HEK293 (cell line): ENCODE data around the gene PAK4.

Experiments used
- MYNN ChIP-seq: fragments of 450-650 bp; formaldehyde crosslinking; IDR thresholded peaks from 2 replicates; pipeline ENCODE4 v1.5.1; 2016; ENCODE audit warnings: missing biosample characterization, missing genetic modification characterization, borderline replicate concordance
- PRDM6 ChIP-seq: fragments of 450-650 bp; formaldehyde crosslinking; IDR thresholded peaks from 2 replicates; pipeline ENCODE4 v1.5.1; 2017; ENCODE audit warnings: missing biosample characterization, missing genetic modification characterization
- SP2 ChIP-seq: fragments of 450-650 bp; formaldehyde crosslinking; IDR thresholded peaks from 2 replicates; pipeline ENCODE4 v1.5.1; 2016; ENCODE audit warnings: missing biosample characterization, missing genetic modification characterization

DNA sequence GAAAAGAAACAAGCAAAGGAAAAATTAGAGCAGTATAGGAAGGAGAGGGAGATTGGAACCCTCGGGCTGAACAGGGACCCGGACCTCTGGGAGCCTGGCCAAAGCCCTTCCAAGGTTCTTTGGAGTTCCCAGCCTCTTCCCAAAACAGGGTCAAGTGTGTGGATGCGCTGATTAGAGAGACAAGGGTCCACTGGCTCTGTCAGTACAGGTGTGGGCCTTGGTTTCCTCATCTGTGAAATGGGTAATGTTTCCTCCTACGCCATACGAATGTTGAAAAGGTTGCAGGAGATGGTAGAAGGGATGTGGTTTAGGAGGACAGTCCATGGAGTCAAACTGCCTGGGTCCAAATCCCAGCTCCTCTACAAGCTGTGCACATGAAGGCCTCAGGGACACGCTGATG, 80.5 kb downstream of the PAK4 start:
- TF ChIP-seq SP2 (tag by site-specific recombination) (no peak), MYNN (no peak), PRDM6 (tag by site-specific recombination) (no peak)
